Stimulated activated CD4-positive, alpha-beta T cell treated with anti-CD3 and anti-CD28 coated beads, Interleukin-2, amount 100 ng/mL, for 48 hours (primary cell): ENCODE data around the gene CTNS.

Experiments used
- DNase-seq, 2 donors: peaks; one replicate each; pipeline ENCODE4 v3.0.0-alpha.2; 2020

Gene CTNS

GRCh38 chr17:3636154-3636907, at the start of gene CTNS, which contains the start of gene SHPK:
TSS of gene CTNS (plus strand) at chr17:3636760. CDS start at chr17:3640207, 3,447 bp downstream.
TSS of gene SHPK (minus strand) at chr17:3636250. CDS start at chr17:3636219, 31 bp downstream.
- DNase-seq, result peak; percentile 92

DNA sequence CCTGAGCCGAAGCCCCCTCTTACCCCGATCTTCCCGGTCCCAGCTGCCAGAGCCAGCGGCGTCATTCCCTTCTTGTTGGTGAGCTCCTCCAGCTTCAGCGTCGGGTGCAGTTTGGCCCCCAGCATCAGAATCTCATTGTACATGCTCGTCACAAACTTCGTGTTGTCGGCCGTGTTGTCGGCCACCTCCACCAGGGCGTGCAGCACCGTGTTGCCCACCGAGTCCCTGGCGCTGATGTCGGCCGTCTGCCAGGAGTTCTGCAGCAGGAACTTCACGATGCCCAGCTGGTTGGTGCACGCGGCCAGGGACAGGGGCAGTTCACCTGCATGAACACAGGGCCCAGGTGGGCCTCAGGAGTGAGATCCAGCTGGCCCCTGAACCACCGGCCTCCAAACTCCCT, 46.8 kb upstream of the CTNS start:
- no peak for DNase-seq

- no peak for DNase-seq
Measured at GRCh38 chr17:3590231-3590630, 46.3 kb upstream of the CTNS start.

DNA sequence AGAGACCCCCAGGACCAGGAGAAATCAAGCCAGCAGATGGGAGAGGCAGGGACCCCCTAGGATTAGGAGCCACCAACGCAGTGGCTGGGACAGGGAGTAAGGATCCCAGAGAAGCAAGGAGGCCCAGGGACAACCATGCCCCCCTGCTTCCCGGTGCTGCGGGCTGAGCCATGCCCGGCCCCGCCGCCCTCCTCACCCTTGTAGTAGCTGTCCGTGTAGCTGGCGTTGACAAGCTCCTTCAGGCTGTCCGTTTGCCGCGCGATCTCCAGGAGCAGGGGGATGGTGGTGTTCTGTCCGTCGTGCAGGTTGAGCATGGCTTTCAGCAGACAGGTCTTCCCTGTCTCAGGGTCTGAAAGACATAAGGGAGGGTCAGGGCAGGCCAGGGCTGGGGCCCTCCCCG, 45.8 kb upstream of the CTNS start:
- no peak for DNase-seq

DNA sequence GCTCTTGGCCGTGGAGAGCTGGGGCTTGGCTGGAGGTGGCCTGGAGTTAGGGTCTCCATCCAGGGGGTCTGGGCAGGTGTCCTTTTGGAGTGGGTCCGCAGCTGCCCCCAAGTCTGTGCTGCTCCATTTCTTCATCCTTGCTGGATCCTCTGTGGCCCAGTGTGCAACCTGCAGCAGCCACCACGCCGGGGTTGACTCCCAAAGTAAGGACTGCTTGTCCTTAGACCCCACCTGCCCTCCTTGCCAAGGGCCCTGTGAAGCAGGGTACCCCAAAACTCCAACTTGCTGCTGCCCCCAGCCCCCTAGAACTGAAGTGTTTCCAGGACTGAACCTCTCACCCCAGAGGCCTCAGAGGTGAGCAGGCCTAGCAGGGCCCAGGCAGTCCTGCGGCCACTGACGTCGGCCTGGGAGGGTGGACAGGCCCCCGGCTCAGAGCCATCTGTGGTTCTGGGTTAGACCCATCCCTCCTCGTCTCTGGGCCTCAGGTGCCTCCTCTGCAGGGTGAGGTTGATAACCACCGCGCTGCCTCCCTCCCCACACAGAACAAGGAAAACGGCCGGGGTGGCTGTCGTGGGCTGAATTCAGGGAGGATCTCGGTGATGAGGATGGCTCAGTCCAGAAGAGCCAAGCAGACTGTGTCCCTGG, 44.2 kb upstream of the CTNS start:
- no peak for DNase-seq

- no peak for DNase-seq
Measured at GRCh38 chr17:3593384-3593783, 43.2 kb upstream of the CTNS start.

DNA sequence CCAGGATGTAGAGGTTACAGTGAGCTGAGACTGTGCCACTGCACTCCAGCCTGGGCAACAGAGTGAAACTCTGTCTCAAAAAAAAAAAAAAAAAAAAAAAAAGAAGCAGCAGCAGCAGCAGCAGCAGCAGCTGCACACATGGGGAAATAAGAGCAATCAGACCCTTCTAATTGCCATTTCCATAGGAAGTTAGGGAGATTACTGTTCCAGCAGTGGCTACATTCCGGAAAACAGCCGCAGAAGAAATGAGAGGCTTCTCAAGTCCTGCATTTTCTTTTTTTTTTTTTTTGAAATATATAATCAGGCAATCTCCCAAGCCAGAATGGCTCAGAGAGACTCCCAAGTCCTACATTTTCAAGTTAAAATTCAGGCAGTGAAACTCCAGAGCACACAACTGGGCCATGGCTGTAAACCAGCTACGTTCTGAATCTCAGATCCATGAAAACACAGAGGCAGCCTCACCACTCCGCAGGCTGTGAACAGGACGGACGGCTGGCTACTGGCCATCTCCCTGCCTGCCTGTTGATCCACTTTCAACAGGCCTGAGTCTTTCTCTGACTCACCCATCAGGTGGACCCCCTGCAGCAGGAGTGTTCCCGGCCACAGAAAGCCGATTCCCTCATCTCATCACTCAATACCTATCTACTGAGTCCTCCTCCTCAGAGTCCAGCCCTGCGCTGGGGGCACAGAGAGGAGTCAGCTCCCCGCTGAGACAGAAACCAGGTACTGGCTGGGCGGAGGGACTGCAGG, 42.3 kb upstream of the CTNS start:
- DNase-seq, result no peak

DNA sequence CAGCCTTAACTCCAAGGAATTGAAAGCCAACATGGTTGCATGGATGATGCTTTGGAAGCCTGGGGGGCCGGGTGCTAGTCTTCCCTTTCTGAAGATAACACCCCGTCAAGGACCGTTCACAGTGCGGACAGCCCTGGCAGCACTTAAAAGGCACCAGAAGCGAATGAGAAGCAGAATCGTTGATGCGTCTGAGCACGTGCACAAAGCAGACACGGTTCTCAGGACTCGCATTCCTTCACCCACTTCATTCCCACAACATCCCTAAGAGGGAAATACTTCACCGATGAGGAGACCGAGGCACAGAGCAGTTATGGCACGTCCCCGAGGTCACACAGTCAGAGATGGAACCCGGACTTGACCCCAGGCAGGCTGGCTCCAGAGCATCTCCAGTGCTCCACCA, 41.6 kb upstream of the CTNS start:
- no peak for DNase-seq

DNA sequence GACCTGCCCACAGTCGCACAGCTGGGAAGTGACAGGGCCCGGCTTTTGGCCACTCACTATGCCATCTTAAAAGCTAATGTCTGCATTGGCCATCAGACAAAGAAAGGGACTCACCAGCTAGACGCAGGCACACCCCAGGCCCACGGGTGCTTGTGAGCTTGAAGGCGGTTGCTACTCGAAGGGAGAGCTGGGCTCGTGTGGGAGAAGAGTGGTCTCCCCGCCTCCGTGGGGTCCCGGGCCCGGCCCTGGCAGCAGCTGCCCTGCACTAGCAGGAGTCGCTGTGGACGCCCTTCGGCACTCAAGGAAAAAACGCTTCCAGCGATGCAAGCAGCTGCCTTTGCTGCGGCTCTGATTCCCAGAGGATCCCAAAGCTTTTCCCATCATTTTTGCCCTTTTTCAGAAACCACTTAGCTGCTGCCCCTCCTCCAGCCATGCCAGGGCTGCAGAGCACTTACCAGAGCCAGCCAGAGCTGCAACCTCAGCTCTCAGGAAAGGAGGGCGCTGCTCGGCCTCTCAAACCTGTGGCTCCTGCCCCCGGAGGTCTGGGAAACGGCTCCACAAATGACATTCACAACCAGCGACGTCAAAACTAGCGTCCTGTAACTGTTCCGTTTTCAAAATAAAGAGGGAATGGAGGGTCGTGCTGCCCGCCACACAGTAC, 39.6 kb upstream of the CTNS start:
- no peak for DNase-seq

GRCh38 chr17:3598078-3598477, 38.5 kb upstream of the CTNS start:
- DNase-seq, result no peak

- no peak for DNase-seq
Measured at GRCh38 chr17:3600529-3601205, 35.9 kb upstream of the CTNS start.

DNA sequence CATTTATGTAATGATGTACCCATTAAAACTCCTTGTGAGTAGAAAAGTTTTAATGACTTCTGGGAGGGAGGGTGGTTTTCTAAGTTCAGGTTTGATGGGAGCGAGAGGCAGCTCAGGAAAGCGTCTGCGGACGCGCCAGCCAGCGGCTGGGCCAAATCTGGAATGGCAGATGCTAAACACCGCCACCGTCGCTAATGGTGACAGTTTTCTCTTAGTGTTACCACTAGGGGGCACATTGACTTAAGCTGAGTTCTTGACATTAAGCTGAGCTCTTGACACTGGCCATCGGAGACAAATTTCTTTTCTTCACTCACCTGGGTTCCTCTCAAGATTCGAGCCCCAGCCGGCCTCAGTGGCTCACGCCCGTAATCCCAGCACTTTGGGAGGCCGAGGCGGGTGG, 34.1 kb upstream of the CTNS start:
- DNase-seq, result peak; percentile 5 to 6

DNA sequence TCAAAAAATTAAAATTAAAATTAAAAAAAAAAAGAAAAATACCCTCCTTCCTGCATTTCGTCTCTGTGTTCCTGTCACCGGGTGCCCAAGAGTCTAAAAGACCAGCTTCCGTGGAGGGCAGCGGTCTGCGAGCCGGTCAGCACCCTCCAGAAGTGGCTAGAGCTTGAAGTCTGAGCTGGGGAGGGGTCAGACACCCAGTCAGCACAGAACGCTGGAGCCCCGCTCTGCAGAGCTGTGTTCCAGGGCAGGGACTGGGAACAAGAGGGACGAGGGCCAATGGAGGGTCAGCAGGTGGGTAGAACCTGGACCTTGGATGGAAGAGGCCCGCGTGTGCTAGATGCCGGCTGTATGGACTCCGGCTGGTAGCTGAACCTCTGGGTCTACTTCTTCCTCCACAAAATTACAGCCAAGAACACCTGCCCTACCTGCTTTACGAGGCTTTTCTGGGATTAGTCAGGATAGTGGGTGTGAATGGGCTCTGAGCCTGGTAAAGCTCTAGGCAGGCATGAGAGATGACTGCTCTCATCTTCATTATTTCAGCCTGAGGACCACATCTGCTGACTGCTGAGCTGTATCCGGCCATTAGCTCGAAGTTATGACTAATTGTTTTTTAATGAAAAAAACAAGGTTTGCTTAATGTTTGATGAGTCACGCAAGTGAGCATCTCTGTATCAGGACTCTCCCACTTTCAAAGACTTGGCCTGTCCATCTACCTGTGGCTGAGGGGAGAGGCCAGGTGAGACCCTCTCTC, 33.3 kb upstream of the CTNS start:
- DNase-seq, result no peak

DNA sequence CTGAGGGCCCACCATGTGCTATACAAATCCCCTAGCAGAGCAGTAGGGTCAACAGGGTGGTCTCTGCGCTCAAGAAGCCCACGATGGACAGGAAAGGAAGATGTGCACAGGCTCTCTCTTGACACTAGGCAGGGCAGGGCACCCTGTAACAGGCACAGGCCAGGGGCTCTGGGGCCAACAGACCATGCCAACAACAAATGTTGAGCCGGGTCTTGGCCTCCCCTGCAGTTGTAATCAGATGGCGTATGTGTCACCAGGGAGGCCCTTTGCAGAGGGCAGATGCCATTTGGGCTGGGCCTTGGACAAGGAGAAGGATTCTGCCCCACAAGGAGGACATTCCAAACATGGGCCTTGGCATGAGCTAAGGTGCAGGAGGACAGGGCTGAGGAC, 32.7 kb upstream of the CTNS start:
- no peak for DNase-seq

DNA sequence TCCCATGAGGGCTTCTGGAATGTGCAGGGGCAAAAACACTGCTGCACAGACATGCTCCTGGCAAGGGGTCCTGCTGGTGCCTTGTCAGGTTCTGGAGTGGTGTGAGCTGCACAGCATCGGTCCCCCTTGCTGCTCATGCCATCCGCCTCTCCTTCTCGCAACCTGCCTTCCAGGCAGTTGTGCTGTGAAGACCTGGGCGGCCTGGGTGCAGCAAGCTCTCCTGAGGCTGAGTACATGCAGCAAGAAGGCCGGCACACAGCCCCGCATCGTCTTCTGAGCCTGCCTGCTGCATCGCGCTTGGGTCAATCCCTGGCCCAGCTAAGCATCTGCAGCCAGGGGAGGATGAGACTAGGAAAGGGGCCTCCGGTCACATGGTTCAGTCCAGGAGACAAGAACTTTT, 26.9 kb upstream of the CTNS start:
- DNase-seq, result no peak

- DNase-seq, result no peak
Measured at GRCh38 chr17:3610523-3610922, 26.0 kb upstream of the CTNS start.

DNA sequence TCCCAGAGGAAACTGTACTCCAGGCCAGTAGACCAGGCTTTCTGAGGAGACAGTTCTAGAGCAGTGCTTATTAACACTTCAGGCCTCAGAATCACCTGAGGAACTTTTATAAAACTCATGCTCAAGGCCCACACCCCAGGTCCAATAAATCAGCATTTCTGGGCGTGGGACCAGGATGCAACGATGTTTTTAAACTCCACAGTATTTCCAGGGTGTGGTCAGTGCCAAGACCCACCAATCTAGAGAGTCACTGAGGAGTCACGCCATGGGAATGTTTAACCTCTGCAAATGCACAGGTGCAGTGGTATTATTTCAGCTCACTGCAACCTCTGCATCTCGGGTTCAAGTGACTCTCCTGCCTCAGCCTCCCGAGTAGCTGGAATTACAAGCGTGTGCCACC, 23.4 kb upstream of the CTNS start:
- DNase-seq, result no peak

- no peak for DNase-seq
Measured at GRCh38 chr17:3615160-3615870, 21.2 kb upstream of the CTNS start.

DNA sequence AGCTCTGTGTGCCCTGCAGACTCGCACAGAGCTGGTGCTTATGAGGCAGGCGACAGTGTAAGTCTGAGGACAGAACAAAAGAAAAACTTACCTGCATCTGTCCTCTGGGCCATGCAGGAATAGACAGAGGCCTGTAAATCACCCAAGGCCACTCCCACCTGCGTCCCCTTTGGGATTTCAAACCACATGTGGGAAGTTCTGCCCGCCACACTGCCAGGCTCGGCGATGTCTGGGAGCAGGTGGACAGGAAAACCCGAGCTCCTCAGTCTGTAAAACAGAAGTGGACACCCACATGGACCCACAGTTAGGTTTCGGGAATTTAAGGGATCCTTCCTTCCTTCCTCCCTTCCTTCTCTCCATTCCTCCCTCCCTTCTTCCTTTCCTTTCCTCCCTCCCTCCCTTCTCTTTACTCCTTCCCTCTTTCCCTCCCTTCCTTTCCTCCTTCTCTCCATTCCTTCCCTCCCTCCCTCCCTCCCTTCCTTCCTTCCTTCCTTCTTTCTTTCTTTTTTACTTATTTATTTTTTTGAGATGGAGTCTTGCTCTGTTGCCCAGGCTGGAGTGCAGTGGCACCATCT, 15.3 kb upstream of the CTNS start:
- DNase-seq, result no peak

DNA sequence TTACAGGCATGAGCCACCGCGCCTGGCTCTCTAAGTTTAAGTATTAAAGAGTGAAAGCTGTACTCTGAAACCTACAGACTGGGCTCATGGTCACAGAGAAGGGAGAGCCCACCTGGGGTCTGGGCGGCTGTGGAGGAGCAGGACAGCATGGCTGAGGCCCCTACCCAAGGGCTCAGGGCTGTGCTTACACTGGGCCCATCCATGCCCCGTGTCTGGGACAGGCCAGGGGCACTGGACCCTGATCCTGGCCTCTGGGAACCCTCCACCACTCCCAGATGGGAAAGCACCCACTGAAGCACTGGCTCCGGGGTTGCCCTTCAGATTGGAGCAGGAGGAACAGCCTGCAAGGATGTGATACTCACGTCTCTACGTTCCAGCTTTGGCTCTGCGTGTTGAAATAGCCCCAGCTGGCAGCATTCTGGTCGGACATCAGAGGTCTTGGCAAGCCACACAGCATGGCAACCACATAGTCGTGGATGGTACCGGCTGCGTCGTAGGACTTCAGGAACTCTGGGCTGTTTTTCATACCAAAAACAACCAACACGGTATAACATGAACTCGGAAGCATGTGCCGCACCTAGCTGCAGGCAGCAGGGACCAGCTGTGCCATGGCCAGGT, 13.5 kb upstream of the CTNS start:
- DNase-seq, result no peak
